AG04449 (cell line): Measurements from ENCODE around the gene NCK1.

Experiments used
- CTCF ChIA-PET: fragments of 350-600 bp; formaldehyde crosslinking; extraction: SDS; loops from one replicate; lab custom pipeline; 2021; ENCODE audit warnings: antibody characterized with exemption; lab: Yijun Ruan, JAX
- POLR2A ChIA-PET: fragments of 400-600, 350-600 bp; formaldehyde crosslinking; extraction: SDS; loops from one replicate; lab custom pipeline; 2020; ENCODE audit warnings: antibody characterized with exemption, inconsistent platforms; lab: Yijun Ruan, JAX
- DNase-seq: peaks from one replicate; pipeline ENCODE4 v3.0.0-alpha.2; 2010; ENCODE audit warnings: low read depth, low spot score
- H3K4me3 ChIP-seq: 2 replicates; pipeline ENCODE4 v1.5.1; 2011; ENCODE audit warnings: low read depth, mild to moderate bottlenecking, control low read depth, low read length
- TF ChIP-seq, protein P1 (sequence below): IDR thresholded peaks from one replicate; pipeline ENCODE4 v1.5.1; 2011; ENCODE audit warnings: mild to moderate bottlenecking, moderate library complexity, low read length, control low read depth, inconsistent platforms; ENCODE audit not compliant: insufficient read depth; ENCODE audit errors: missing control alignments

NCK1 gene

DNA sequence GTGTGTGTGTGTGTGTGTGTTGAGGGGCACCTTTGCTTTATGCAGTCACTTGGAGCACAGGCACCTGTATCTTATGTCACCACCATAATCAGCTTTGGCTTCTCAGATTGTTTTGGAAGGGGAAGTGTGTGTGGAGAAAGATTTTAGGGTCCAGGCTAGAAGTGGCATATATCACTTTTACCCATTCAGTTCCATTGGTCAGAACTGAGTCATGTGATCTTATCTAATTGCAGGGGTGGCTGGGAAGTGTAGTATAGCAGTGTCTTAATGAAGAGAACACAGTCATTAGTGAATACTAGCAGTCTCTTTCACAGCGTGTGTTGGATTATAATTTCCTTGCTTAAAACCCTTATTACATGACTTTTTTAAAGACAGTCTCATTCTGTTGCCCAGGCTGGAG, 20.6 kb downstream of the NCK1 start:
- ChIA-PET POLR2A (no interaction called here), CTCF (interaction anchor here (1.0 kb wide), 1 partner anchor 130 kb away, joined by 4 read pairs; the partner anchor contains the start of gene STAG1)
- TF ChIP-seq, protein P1, sequence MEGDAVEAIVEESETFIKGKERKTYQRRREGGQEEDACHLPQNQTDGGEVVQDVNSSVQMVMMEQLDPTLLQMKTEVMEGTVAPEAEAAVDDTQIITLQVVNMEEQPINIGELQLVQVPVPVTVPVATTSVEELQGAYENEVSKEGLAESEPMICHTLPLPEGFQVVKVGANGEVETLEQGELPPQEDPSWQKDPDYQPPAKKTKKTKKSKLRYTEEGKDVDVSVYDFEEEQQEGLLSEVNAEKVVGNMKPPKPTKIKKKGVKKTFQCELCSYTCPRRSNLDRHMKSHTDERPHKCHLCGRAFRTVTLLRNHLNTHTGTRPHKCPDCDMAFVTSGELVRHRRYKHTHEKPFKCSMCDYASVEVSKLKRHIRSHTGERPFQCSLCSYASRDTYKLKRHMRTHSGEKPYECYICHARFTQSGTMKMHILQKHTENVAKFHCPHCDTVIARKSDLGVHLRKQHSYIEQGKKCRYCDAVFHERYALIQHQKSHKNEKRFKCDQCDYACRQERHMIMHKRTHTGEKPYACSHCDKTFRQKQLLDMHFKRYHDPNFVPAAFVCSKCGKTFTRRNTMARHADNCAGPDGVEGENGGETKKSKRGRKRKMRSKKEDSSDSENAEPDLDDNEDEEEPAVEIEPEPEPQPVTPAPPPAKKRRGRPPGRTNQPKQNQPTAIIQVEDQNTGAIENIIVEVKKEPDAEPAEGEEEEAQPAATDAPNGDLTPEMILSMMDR = no peak
- no peak overlapping the region for H3K4me3 ChIP-seq
- DNase-seq = no peak

GRCh38 chr3:136883967-136884720, 22.1 kb downstream of the NCK1 start:
- H3K4me3 ChIP-seq = no peak overlapping the region
- ChIA-PET POLR2A (no interaction called here), CTCF (no interaction called here)
- DNase-seq = no peak
- TF ChIP-seq, protein P1 = no peak

DNA sequence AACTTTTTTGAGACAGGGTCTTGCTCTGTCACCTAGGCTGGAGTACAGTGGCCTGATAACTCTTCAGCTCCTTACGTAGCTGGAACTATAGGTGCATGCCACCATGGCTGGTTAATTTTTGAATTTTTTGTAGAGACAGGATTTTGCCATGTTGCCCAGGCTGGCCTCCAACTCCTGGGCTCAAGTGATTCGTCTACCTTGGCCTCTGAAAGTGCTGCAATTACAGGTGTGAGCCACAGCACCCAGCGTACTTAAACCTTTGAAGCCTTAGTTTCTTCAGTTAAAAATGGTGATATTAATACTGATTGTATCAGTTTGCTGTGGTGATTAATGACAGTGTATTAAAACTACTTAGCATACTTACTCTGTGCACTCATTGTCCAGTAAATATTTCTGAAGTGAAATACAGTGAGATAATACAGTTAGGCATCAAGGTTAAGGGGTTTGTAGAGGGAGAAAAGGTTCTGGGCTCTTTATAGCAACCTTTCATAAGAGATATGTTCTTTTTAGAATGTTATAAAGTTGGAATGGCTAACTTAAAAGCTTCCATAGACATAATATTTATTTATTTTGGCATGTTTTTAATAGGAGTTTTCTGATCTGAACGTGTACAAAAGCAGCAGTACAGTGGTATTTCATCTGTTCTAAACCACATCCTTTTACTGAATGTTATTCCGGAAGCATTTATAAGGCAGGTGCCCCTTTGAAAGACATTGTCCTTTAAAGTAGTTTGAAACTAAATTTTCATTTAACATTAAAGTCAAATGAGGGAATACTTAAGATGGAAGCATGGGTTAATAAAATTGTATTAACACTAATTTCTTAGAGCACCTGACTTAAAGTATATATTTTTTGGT, 23.6 kb downstream of the NCK1 start:
- ChIA-PET CTCF (no interaction called here), POLR2A (no interaction called here)
- TF ChIP-seq, protein P1 = no peak
- no peak for DNase-seq
- no peak overlapping the region for H3K4me3 ChIP-seq

DNA sequence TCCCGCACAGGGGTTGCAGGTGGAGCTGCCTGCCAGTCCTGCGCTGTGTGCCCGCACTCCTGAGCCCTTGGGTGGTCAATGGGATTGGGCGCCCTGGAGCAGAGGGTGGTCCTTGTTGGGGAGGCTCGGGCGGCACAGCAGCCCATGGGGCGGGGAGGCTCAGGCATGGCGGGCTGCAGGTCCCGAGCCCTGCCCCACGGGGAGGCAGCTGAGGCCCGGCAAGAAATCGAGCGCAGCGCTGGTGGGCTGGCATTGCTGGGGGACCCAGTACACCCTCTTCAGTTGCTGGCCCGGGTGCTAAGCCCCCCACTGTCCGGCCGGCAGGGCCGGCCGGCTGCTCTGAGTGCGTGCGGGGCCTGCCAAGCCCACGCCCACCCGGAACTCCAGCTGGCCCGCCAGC, 27.9 kb downstream of the NCK1 start:
- no peak for DNase-seq
- ChIA-PET CTCF (no interaction called here), POLR2A (no interaction called here)
- TF ChIP-seq, protein P1 = no peak
- H3K4me3 ChIP-seq = no peak overlapping the region

GRCh38 chr3:136891934-136892855, 30.2 kb downstream of the NCK1 start:
- TF ChIP-seq, protein P1 = no peak
- POLR2A ChIA-PET = no interaction called here
- H3K4me3 ChIP-seq = no peak overlapping the region
- no peak for DNase-seq
- CTCF ChIA-PET = no interaction called here
